GM12875 (cell line): ENCODE results near the gene FMN1.

Source experiments
- H3K4me3 ChIP-seq: one replicate; pipeline ENCODE4 v1.5.1; 2011; ENCODE audit warnings: low read depth, low read length, control low read depth
- CTCF ChIP-seq: IDR thresholded peaks from 2 replicates; pipeline ENCODE4 v1.5.1; 2011; ENCODE audit warnings: low read depth, mild to moderate bottlenecking, control low read depth, inconsistent platforms, low read length, moderate library complexity, borderline replicate concordance; ENCODE audit not compliant: insufficient read depth

The FMN1 gene

GRCh38 chr15:32765236-32765635 lies 429.3 kb downstream of the FMN1 start:
- TF ChIP-seq CTCF = no peak
- H3K4me3 ChIP-seq = no peak overlapping the region

GRCh38 chr15:32763295-32763694 lies 431.2 kb downstream of the FMN1 start:
- TF ChIP-seq CTCF = no peak
- no peak overlapping the region for H3K4me3 ChIP-seq

GRCh38 chr15:32757426-32757825 lies 437.1 kb downstream of the FMN1 start:
- H3K4me3 ChIP-seq = no peak overlapping the region
- TF ChIP-seq CTCF = no peak

DNA sequence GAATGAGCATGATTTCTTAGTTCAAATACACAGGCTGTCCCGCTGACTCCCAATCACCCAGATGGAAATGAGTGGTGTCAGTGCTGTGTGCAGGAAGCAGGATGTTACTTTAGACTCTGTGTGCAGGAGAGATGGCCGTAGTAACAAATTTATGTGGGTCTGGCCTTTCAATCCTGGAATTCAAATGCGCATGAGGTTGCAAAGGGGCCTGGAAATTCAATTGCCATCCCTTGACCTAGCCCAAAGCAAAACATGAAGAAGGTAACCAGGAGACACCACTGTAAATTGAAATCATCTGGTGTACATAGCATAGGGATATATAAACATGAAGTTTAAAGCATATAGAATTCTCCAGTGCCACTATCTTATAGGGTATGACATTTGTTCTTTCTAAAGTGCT lies 443.5 kb downstream of the FMN1 start:
- no peak overlapping the region for H3K4me3 ChIP-seq
- TF ChIP-seq CTCF = no peak

- no peak for TF ChIP-seq CTCF
- no peak overlapping the region for H3K4me3 ChIP-seq
These were observed 446.6 kb downstream of the FMN1 start for GRCh38 chr15:32747921-32748342.

- TF ChIP-seq CTCF = no peak
- no peak overlapping the region for H3K4me3 ChIP-seq
These were observed 448.2 kb downstream of the FMN1 start for GRCh38 chr15:32746116-32746857.

GRCh38 chr15:32743411-32744140 lies 450.9 kb downstream of the FMN1 start:
- no peak for TF ChIP-seq CTCF

More at GRCh38 chr15:32743411-32744140, 450.9 kb downstream of the FMN1 start:
- H3K4me3 ChIP-seq = no peak overlapping the region
